Caco-2 (cell line): ENCODE results near the gene TTYH3. TPM values are rescaled to one million over a fixed set of nuclear protein-coding genes. Genes with fewer than 3 reads are reported as not detected.

Experiments
- BruUV-seq: library from RNA; stranded (reverse); fragments of 400-500 nt; replicated peaks from 2 replicates; lab custom pipeline; 2021; lab: Mats Ljungman, UMichigan
- CTCF ChIA-PET: fragments of 300-600 bp; sonication (Branson Sonifier 250); formaldehyde crosslinking; loops from one replicate; lab custom pipeline; 2022; ENCODE audit warnings: antibody characterized with exemption; lab: Charles Lee
- POLR2A ChIA-PET: fragments of 300-600 bp; sonication (Branson Sonifier 250); formaldehyde crosslinking; loops from one replicate; lab custom pipeline; 2022; ENCODE audit warnings: antibody characterized with exemption; lab: Charles Lee
- DNase-seq, 2 experiments: peaks; one replicate each; pipeline versions ENCODE4 v3.0.0 to v3.0.0-alpha.2; 2020 to 2022
- H3K27me3 ChIP-seq: replicated peaks from 2 replicates; pipeline ENCODE4 v1.6.0; 2011; ENCODE audit warnings: low read length; ENCODE audit not compliant: control insufficient read depth, insufficient read depth
- H3K36me3 ChIP-seq: 2 replicates; pipeline ENCODE4 v1.5.1; 2011; ENCODE audit warnings: low read length; ENCODE audit not compliant: control insufficient read depth, insufficient read depth
- H3K4me1 ChIP-seq: fragments of 250-450 bp; sonication (Bioruptor Pico); 2 replicates; pipeline ENCODE4 v1.5.1; 2020; ENCODE audit warnings: mild to moderate bottlenecking
- H3K4me3 ChIP-seq: 2 replicates; pipeline ENCODE4 v1.5.1; 2011; ENCODE audit warnings: low read depth, mild to moderate bottlenecking, control low read depth, low read length
- H3K9me3 ChIP-seq: fragments of 250-450 bp; sonication (Bioruptor Pico); 2 replicates; pipeline ENCODE4 v1.5.1; 2020; ENCODE audit warnings: mild to moderate bottlenecking, moderate library complexity
- H3K27ac Mint-ChIP-seq: one replicate; pipeline ENCODE4 v1.8.0; 2022; ENCODE audit warnings: mixed read lengths; ENCODE audit not compliant: unreplicated experiment
- H3K27me3 Mint-ChIP-seq: one replicate; pipeline ENCODE4 v1.8.0; 2022; ENCODE audit warnings: mixed read lengths; ENCODE audit not compliant: insufficient read depth, unreplicated experiment
- H3K36me3 Mint-ChIP-seq: one replicate; pipeline ENCODE4 v1.8.0; 2022; ENCODE audit warnings: mild to moderate bottlenecking, mixed read lengths; ENCODE audit not compliant: insufficient read depth, unreplicated experiment
- H3K4me1 Mint-ChIP-seq: one replicate; pipeline ENCODE4 v1.8.0; 2022; ENCODE audit warnings: low read depth, mixed read lengths; ENCODE audit not compliant: unreplicated experiment
- H3K4me3 Mint-ChIP-seq: one replicate; pipeline ENCODE4 v1.8.0; 2022; ENCODE audit warnings: mild to moderate bottlenecking, moderate library complexity, mixed read lengths; ENCODE audit not compliant: unreplicated experiment
- H3K9me3 Mint-ChIP-seq: one replicate; pipeline ENCODE4 v1.8.0; 2022; ENCODE audit warnings: mixed read lengths; ENCODE audit not compliant: unreplicated experiment
- CTCF ChIP-seq, 2 experiments: fragments of 200-600 bp in 1 of 2; IDR thresholded peaks; 1 replicate in 1 of 2; 2 replicates in 1 of 2; pipeline versions ENCODE4 v1.5.1 to v1.8.0; 2011 to 2022; ENCODE audit warnings: antibody characterized with exemption in 1 of 2, control low read depth in 1 of 2, inconsistent platforms in 1 of 2, low read depth in 1 of 2, low read length in 1 of 2, mild to moderate bottlenecking in 1 of 2, moderate library complexity in 1 of 2; ENCODE audit not compliant: insufficient read depth in 1 of 2, severe bottlenecking in 1 of 2, unreplicated experiment in 1 of 2
- intact Hi-C: fragments of 100-400 bp; cut with micrococcal nuclease; formaldehyde crosslinking; loops from one replicate; pipeline ENCODE4 v1.10.0; 2022; ENCODE audit not compliant: unreplicated experiment
- total RNA-seq: library from RNA; stranded (reverse); gene quantifications from 2 replicates; pipeline ENCODE4 v1.2.3, GENCODE V29; 2022

The TTYH3 gene
- total RNA-seq, 1 experiment from 2014 or later: 57.3 TPM

DNA sequence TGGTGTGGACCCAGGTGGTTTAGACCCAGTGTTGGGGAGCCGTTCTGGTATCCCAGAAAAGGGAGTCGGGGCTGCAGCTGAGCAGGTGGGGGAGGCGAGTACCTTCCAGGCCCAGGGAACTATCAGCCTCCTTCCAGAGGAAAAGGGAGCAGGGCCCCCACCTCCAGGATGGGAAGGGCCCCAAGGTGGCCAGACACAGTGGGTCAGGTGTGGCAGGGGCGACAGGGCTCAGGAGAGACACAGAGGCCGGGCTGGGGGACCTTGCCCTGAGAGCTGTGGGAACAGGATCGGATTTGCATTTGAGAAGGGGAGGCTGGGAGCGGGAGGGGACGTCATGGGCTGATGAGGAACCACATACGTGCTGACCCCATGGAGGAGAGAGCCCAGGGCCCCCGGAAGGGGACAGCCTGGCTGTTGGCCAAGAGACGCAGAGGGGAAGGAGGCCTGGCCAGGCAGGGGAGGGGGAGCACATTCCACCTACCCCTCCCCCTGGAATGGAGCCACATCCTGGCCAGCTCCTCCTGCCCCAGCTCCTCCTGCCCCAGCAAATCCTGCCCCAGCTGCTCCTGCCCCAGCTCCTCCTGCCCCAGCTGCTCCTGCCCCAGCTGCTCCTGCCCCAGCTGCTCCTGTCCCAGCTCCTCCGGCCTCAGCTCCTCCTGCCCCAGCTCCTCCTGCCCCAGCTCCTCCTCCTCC is 9.7 kb upstream of the TTYH3 start:
- POLR2A ChIA-PET: interaction anchor here (0.6 to 1.1 kb wide), 4 partner anchors 9 to 26 kb away, joined by 3 to 16 read pairs (median 4); partner anchors contain the start of gene TTYH3
- CTCF ChIA-PET: interaction anchor here (0.6 to 1.0 kb wide), 4 partner anchors 9 to 135 kb away, joined by 3 to 10 read pairs (median 4); partner anchors contain the start of gene BRAT1
- H3K27me3 Mint-ChIP-seq: no peaks in the 10 kb centered on the region
- peaks cover 13% of the 10 kb centered on the region for H3K4me1 Mint-ChIP-seq
- peak overlapping the region; percentile 20; the same call in 1 of the 2 replicates for H3K4me3 ChIP-seq
- intact Hi-C loops: no loop called here
- peaks cover 36% of the 10 kb centered on the region for H3K4me1 ChIP-seq
- H3K36me3 Mint-ChIP-seq: no peaks in the 10 kb centered on the region
- peak overlapping the region; percentile 16 for H3K4me3 Mint-ChIP-seq
- peak overlapping the region; percentile 69 for H3K27ac Mint-ChIP-seq
- BruUV-seq: no TSS peak
- H3K36me3 ChIP-seq: no peaks in the 10 kb centered on the region
- DNase-seq: peak; percentile 56 to 93
- H3K9me3 Mint-ChIP-seq: no peaks in the 10 kb centered on the region
- no peak for TF ChIP-seq CTCF (IDR thresholded peaks at IDR 0.05; ENCODE audit: insufficient read depth in 1 of 2, low read depth in 1 of 2, low read length in 1 of 2, severe bottlenecking in 1 of 2, unreplicated experiment in 1 of 2)
- H3K27me3 ChIP-seq: no peaks in the 10 kb centered on the region
- H3K9me3 ChIP-seq: no peaks in the 10 kb centered on the region

GRCh38 chr7:2622869-2623697 is 8.7 kb upstream of the TTYH3 start:
- no peak overlapping the region for H3K4me3 Mint-ChIP-seq
- ChIA-PET POLR2A (interaction anchor here (1.1 kb wide), 2 partner anchors 8 to 14 kb away, joined by 3 to 4 read pairs; partner anchors contain the start of gene TTYH3), CTCF (interaction anchor here (0.6 to 1.0 kb wide), 2 partner anchors 8 to 20 kb away, joined by 3 to 10 read pairs; no protein-coding TSS in a partner anchor)
- Histone ChIP-seq H3K4me3 (0 out of 2 replicates have a peak overlapping the region, but pooled peaks have one; percentile 3), H3K4me1 (peaks cover 36% of the 10 kb centered on the region), H3K27me3 (no peaks in the 10 kb centered on the region), H3K36me3 (no peaks in the 10 kb centered on the region), H3K9me3 (no peaks in the 10 kb centered on the region)
- intact Hi-C loops: no loop called here
- no peaks in the 10 kb centered on the region for H3K36me3 Mint-ChIP-seq
- peak; percentile 60 to 88 for DNase-seq
- no TSS peak for BruUV-seq
- no peaks in the 10 kb centered on the region for H3K27me3 Mint-ChIP-seq
- H3K4me1 Mint-ChIP-seq: peaks cover 7% of the 10 kb centered on the region
- H3K9me3 Mint-ChIP-seq: no peaks in the 10 kb centered on the region
- no peak overlapping the region for H3K27ac Mint-ChIP-seq
- TF ChIP-seq CTCF (IDR thresholded peaks at IDR 0.05; ENCODE audit: insufficient read depth in 1 of 2, low read depth in 1 of 2, low read length in 1 of 2, severe bottlenecking in 1 of 2, unreplicated experiment in 1 of 2): no peak

GRCh38 chr7:2623698-2624014 is 8.1 kb upstream of the TTYH3 start:
- no TSS peak for BruUV-seq
- no peaks in the 10 kb centered on the region for H3K9me3 Mint-ChIP-seq
- H3K9me3 ChIP-seq: no peaks in the 10 kb centered on the region
- H3K27me3 ChIP-seq: no peaks in the 10 kb centered on the region
- no peak for TF ChIP-seq CTCF (IDR thresholded peaks at IDR 0.05; ENCODE audit: insufficient read depth in 1 of 2, low read depth in 1 of 2, low read length in 1 of 2, severe bottlenecking in 1 of 2, unreplicated experiment in 1 of 2)
- no peaks in the 10 kb centered on the region for H3K27me3 Mint-ChIP-seq
- H3K4me1 ChIP-seq: peaks cover 36% of the 10 kb centered on the region
- peaks cover 7% of the 10 kb centered on the region for H3K4me1 Mint-ChIP-seq
- CTCF ChIA-PET: no interaction called here
- no peaks in the 10 kb centered on the region for H3K36me3 ChIP-seq
- no peak overlapping the region for H3K4me3 ChIP-seq
- no peak overlapping the region for H3K4me3 Mint-ChIP-seq
- intact Hi-C loops: no loop called here
- DNase-seq: no peak
- H3K36me3 Mint-ChIP-seq: no peaks in the 10 kb centered on the region
- H3K27ac Mint-ChIP-seq: no peak overlapping the region
- POLR2A ChIA-PET: no interaction called here
